HG03039 (cell line): Measurements from ENCODE around the gene BAAT.
"Not testable (repeated sequence)": the region's sequence is repeated elsewhere in the genome, so short reads cannot be mapped to it uniquely, and the experiment has no call there.

Experiments
- ATAC-seq: cut with Tn5 transposase; IDR thresholded peaks from one replicate; pipeline ENCODE4 v1.9.1; 2021; ENCODE audit warnings: mild to moderate bottlenecking, moderate library complexity; ENCODE audit not compliant: unreplicated experiment

The BAAT gene

DNA sequence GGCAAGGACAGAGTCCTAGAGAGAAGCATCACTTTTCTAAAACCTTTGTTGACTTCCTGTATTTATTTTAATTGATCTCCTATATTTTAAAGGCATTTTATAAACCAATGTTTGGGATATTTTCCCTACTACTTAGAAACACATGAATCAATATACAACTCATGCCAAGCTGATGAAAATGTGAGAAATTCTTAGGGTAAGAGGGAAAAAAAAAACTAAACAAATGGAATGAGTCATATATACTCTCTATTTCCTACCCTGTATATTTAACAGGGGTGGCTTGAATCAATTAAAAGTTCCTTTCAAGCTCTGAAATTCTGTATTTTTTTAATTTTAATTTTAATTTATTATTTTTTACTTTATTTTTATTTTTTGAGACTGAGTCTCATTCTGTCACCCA is 19.6 kb downstream of the BAAT start:
- ATAC-seq = no peak

DNA sequence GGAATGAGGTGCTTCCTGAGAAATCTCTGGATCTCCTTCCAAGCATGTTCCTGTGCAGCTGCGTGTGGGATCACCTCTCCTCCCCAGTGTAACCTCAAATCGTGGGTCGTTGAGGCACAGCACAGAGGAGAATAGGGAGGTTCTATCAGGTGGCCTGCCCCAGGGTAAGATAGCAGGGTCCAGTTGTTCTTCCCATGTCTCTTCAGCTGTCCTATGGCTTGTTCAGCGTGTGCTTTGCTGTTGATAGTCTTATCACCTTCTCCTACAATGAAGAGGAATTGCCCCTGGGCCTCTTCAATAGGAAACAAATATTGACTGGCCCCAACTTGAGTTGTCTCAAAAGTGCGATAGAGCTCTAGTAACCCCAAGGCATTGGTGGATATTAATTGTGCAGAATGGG is 22.4 kb downstream of the BAAT start:
- no peak for ATAC-seq

- no peak for ATAC-seq
Measured at GRCh38 chr9:101360647-101361046, 24.2 kb downstream of the BAAT start.

DNA sequence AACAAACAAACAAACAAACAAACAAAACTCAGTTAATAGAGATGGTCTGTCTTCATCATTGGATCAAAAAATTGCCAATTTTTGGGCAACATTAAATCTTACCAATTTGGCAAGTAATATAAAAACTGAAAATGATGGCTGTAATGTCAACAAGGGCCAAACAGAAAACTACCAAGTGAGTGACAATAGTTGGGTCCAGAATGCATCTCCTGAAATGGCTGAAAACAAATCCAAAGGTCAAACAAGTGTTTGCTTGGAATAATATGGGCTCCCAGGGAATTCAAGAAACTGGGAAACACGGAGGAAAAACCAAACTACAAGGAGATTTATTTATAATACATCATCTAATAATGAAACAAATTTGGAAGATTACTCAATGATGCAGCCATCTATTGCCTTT is 25.1 kb downstream of the BAAT start:
- no peak for ATAC-seq

DNA sequence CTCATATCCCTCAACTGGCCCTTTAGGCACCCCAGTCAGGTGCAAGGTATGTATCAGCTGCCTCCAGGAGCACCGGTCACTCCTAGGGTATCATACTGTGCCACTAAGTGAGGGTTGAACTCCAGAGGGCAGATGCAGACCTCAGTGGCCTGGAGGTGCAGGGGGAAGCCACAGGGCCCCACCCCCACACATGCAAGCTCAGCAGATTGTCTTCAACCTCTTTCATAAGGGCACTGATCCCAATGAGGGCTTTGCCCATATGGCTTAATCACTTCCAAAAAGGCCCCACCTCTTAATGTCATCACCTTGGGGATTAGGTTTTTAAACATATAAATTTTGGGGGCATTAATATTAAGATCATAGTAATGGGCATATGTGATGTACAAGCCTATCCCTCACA is 28.2 kb downstream of the BAAT start:
- ATAC-seq = no peak

GRCh38 chr9:101354765-101355708 is 29.8 kb downstream of the BAAT start:
- ATAC-seq = no peak

GRCh38 chr9:101354143-101354764 is 30.6 kb downstream of the BAAT start:
- no peak for ATAC-seq

- ATAC-seq = no peak
Measured at GRCh38 chr9:101353683-101354082, 31.1 kb downstream of the BAAT start.

- ATAC-seq = no peak
Measured at GRCh38 chr9:101352892-101353463, 31.8 kb downstream of the BAAT start.

- no peak for ATAC-seq
Measured at GRCh38 chr9:101350285-101350684, 34.5 kb downstream of the BAAT start.

GRCh38 chr9:101342595-101342994 is 42.2 kb downstream of the BAAT start:
- no peak for ATAC-seq

DNA sequence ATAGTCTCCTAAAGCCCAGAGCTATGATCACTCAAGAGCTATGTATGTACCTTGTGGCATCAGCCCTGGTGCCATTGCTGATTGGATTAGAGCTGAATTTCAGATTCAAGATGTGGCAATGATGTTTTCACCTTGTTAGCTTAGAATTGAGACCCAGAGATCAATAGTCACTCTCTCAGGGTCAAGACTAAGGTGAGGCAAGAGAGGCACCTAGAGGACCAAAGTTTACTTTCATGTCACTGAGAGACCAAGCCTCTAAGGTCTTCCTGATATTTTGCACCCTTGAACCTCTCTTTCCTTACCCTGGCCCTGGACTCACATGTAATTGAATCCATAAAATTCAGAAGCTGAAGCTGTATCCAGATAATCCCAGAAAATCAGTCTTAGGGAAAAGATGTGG is 42.8 kb downstream of the BAAT start:
- no peak for ATAC-seq

DNA sequence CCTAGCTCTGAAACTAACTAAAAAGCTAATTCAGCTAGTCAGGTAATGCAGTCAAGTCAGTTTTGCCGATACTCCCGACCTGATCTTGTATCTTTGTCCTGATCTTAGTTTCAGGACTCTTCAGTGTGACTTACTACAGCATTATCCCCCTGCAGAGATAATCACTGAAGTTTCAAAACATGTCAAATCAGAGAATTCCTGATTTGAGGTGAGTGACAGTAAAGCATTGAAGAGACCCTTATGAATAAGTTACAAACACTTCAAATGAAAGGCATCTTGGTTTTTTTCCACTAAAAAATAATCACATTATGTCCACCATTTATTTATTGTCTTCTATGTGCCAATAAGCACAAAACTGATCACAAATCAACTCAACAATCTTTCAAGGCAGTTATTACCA is 47.6 kb downstream of the BAAT start:
- ATAC-seq = no peak

- ATAC-seq = no peak
Measured at GRCh38 chr9:101336091-101336490, 48.7 kb downstream of the BAAT start.

DNA sequence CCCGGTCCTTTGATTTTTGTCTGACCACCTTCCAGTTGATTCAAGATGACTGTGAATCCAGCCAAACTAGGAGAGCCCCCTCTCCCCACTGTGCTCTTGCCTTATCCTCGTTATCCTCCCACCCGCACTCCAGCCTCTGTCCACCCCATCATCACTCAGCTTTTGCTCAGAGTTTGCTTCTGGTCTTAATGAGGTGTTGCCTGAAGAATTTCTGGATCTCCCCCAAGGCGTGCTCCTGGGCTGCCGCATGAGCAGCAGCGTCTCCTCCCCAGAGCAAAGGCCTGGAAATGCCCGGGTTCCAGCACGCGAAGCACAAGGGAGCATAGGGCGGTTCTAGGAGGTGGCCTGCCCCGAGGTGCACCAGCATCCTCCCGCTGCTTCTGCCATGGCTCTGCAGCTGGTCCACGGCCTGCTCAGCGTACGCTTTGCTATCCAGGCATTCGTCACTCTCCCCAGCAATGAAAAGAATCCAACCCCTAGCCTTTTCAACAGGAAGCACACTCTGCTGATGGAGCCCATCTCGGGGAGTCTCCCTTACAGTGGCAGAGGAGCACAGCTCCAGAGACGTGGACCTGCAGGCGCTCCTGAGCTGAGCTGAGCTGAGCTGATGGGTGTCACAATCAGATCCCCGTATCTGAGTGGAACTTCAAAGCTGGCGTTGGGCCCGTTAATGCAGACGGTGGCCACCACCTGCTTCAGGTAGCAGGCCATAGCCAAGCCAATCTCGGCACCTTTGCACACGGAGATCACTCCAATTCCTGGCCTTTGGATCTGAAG is 50.7 kb downstream of the BAAT start:
- no peak for ATAC-seq

- no peak for ATAC-seq
Measured at GRCh38 chr9:101333490-101333889, 51.3 kb downstream of the BAAT start.

DNA sequence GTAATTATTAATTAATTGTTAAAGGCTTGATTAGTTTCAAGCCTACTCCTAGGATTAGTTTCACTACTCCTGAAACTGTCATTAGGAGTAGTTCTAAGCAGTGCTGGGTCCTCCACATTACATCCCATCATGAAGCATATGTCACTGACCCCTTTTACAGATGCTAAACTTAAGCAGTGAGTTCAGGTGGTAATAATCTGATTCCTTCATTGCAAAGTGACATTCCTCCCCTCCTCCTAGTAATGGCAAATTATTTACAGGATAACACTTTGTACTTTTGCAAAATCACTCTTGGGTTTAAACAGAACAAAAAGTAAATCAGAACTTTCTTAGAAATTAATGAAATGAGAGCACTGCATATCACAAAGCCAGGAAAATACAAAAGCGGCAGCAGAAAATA is 52.4 kb downstream of the BAAT start:
- no peak for ATAC-seq

DNA sequence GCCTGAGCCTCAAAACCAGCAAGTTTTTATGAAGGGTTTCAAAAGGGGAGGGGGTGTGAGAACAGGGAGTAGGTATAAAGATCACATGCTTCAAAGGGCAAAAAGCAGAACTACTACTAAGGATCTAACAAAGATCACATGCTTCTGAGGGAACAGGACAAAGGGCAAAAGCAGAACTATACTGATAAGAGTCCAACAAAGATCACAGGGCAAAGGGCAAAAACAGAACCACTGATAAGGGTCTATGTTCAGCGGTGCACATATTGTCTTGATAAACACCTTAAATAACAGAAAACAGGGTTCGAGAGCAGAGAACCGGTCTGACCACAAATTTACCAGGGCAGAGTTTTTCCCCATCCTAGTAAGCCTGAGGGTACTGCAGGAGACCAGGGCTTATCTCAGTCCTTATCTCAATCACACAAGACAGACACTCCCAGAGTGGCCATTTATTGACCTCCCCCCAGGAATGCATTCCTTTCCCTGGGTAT is 57.3 kb downstream of the BAAT start:
- ATAC-seq = not testable (repeated sequence)

GRCh38 chr9:101326501-101326900 is 58.3 kb downstream of the BAAT start:
- no peak for ATAC-seq

- no peak for ATAC-seq
Measured at GRCh38 chr9:101326035-101326434, 58.8 kb downstream of the BAAT start.

GRCh38 chr9:101325053-101325452 is 59.8 kb downstream of the BAAT start:
- ATAC-seq = no peak
